HG03342 (cell line): ENCODE measurements around the gene ITIH3.

ENCODE experiments used
- ATAC-seq: cut with Tn5 transposase; IDR thresholded peaks from one replicate; pipeline ENCODE4 v1.9.1; 2021; ENCODE audit warnings: mild to moderate bottlenecking, moderate library complexity; ENCODE audit not compliant: unreplicated experiment

ITIH3 gene

GRCh38 chr3:52822363-52822762 is 27.8 kb downstream of the ITIH3 start:
- ATAC-seq = no peak

GRCh38 chr3:52824037-52824436 is 29.4 kb downstream of the ITIH3 start:
- ATAC-seq = no peak

GRCh38 chr3:52827441-52827840 is 32.8 kb downstream of the ITIH3 start:
- ATAC-seq = no peak

GRCh38 chr3:52827866-52828376 is 33.3 kb downstream of the ITIH3 start:
- no peak for ATAC-seq

- no peak for ATAC-seq
These were observed 34.9 kb downstream of the ITIH3 start for GRCh38 chr3:52829482-52829881.

- no peak for ATAC-seq
These were observed 35.4 kb downstream of the ITIH3 start for GRCh38 chr3:52829906-52830463.

GRCh38 chr3:52830535-52831258 is 36.1 kb downstream of the ITIH3 start, which contains the start of gene ITIH4:
Gene ITIH4 (minus strand): TSS chr3:52830672. CDS start chr3:52830642, 30 bp downstream.
- ATAC-seq = no peak

- ATAC-seq = no peak
These were observed 37.1 kb downstream of the ITIH3 start for GRCh38 chr3:52831500-52832301.

- ATAC-seq = no peak
These were observed 38.6 kb downstream of the ITIH3 start for GRCh38 chr3:52833202-52833601.

GRCh38 chr3:52834871-52835501 is 40.4 kb downstream of the ITIH3 start, which contains the start of gene MUSTN1:
Gene MUSTN1 (minus strand): TSS chr3:52835019. CDS start chr3:52834948, 71 bp downstream.
- no peak for ATAC-seq

- no peak for ATAC-seq
These were observed 41.3 kb downstream of the ITIH3 start for GRCh38 chr3:52835766-52836470.

- no peak for ATAC-seq
These were observed 41.9 kb downstream of the ITIH3 start for GRCh38 chr3:52836471-52836845.

GRCh38 chr3:52836986-52837385 is 42.4 kb downstream of the ITIH3 start:
- no peak for ATAC-seq

GRCh38 chr3:52838561-52839267 is 44.1 kb downstream of the ITIH3 start:
- ATAC-seq = no peak

GRCh38 chr3:52839268-52839575 is 44.6 kb downstream of the ITIH3 start:
- no peak for ATAC-seq

- no peak for ATAC-seq
These were observed 45.4 kb downstream of the ITIH3 start for GRCh38 chr3:52839892-52840545.

- no peak for ATAC-seq
These were observed 46.8 kb downstream of the ITIH3 start for GRCh38 chr3:52841211-52841980.

GRCh38 chr3:52841981-52842340 is 47.4 kb downstream of the ITIH3 start:
- no peak for ATAC-seq

- ATAC-seq = no peak
These were observed 47.8 kb downstream of the ITIH3 start for GRCh38 chr3:52842424-52842823.
